ENCODE results near the gene TENM3. TPM values are rescaled to one million over a fixed set of nuclear protein-coding genes. Genes with fewer than 3 reads are reported as not detected.

Gene TENM3
- total and polyA plus RNA-seq, 2 of the 8 experiments (the other 6 are each of a cell fraction or from before 2014, with no cell fraction given) = 36.9 to 69.3 TPM

DNA sequence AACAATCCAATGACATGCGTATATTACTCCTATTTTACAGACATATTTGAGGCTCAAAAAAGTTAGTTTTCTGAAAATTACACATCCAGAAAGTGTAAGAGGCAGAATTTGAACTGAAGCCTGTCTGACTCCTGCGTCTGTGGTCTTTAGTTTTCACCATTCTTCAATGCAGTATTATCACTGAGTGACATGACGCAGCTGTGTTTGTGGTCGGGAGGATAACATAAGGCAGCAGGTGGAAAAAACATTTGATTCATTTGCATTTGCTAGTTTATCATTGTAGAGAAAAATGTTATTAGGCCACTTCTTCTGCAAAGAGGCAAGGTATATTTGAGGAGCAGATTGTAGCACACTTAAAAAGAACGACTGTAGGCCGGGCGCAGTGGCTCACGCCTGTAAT lies 186.7 kb downstream of the TENM3 start:
- no peaks in the 10 kb centered on the region for H3K4me1 ChIP-seq (replicated peaks in 1 of 4; ENCODE audit: control insufficient read depth in 3 of 4, insufficient read depth in 4 of 4, low read length in 3 of 4)
- no peak overlapping the region for H2BK15ac ChIP-seq (ENCODE audit: low read length)
- H2BK12ac ChIP-seq (ENCODE audit: low read depth, low read length) = no peak overlapping the region
- H2BK20ac ChIP-seq (ENCODE audit: low read length) = no peak overlapping the region
- H3K23ac ChIP-seq (ENCODE audit: insufficient read length) = no peak overlapping the region
- H3K23me2 ChIP-seq (ENCODE audit: low read depth, low read length) = no peaks in the 10 kb centered on the region
- no peaks in the 10 kb centered on the region for H3K79me1 ChIP-seq (ENCODE audit: low read depth, low read length)
- H3K4ac ChIP-seq (replicated peaks; ENCODE audit: insufficient read length, low read depth, low read length) = no peak overlapping the region
- no peak overlapping the region for H4K8ac ChIP-seq (ENCODE audit: extremely low read depth, insufficient read depth, low read length)
- WGBS, 2 experiments (ENCODE audit: extremely low coverage in 1 of 2, insufficient coverage in 1 of 2, insufficient read length in 1 of 2, insufficient replicate concordance in 2 of 2, low coverage in 1 of 2, low lambda C conversion rate in 2 of 2, missing lambda C conversion rate in 1 of 2) = 94% methylated on average over 8 of the region's 8 CpGs; no CpG with 5 or more reads in 1 of the 2 experiments
- H4K91ac ChIP-seq (replicated peaks; ENCODE audit: insufficient read length, low read length) = no peak overlapping the region
- H3K18ac ChIP-seq (ENCODE audit: extremely low read depth, low read length) = no peak overlapping the region
- H3K79me2 ChIP-seq (ENCODE audit: control insufficient read depth in 1 of 2, insufficient read depth in 2 of 2, low read length in 2 of 2) = no peaks in the 10 kb centered on the region
- no peaks in the 10 kb centered on the region for H4K20me1 ChIP-seq (replicated peaks in 1 of 2; ENCODE audit: control insufficient read depth in 1 of 2, insufficient read depth in 2 of 2, low read length in 2 of 2)
- H3K14ac ChIP-seq (ENCODE audit: insufficient read length) = no peak overlapping the region
- H3K27me3 ChIP-seq (replicated peaks in 1 of 4; ENCODE audit: control insufficient read depth in 3 of 4, extremely low read depth in 1 of 4, insufficient read depth in 3 of 4, low read length in 3 of 4) = no peaks in the 10 kb centered on the region
- H2AFZ ChIP-seq (ENCODE audit: low read length) = no peak overlapping the region
- H2AK5ac ChIP-seq (ENCODE audit: low read depth, low read length) = no peak overlapping the region
- CTCF ChIA-PET (ENCODE audit: partially characterized antibody) = interaction anchor here (1.0 kb wide), 1 partner anchor 374 kb away, joined by 3 read pairs; no protein-coding TSS in a partner anchor
- H3K4me3 ChIP-seq (ENCODE audit: extremely low read depth in 1 of 4, insufficient read depth in 2 of 4, low read depth in 3 of 4, low read length in 4 of 4) = no peak overlapping the region
- no peak overlapping the region for H4K5ac ChIP-seq (ENCODE audit: insufficient read length, low read depth, low read length)
- DNase-seq (ENCODE audit: low read depth in 1 of 2, low spot score in 2 of 2) = no peak
- FAIRE-seq = no peak
- no peaks in the 10 kb centered on the region for H3K36me3 ChIP-seq (ENCODE audit: control insufficient read depth in 2 of 4, insufficient read depth in 4 of 4, low read length in 3 of 4)
- POLR2A ChIA-PET (ENCODE audit: partially characterized antibody) = no interaction called here
- no peak overlapping the region for H3K9ac ChIP-seq (replicated peaks in 1 of 4; ENCODE audit: extremely low read depth in 1 of 4, low read depth in 3 of 4, low read length in 3 of 4)
- no peaks in the 10 kb centered on the region for H3K9me3 ChIP-seq (ENCODE audit: insufficient read depth in 2 of 2, low read depth in 1 of 2, low read length in 1 of 2)
- no peak overlapping the region for H3K27ac ChIP-seq (ENCODE audit: low read depth, low read length)
- H2BK120ac ChIP-seq (replicated peaks; ENCODE audit: low read depth, low read length) = no peak overlapping the region
- no peak overlapping the region for H2BK5ac ChIP-seq (ENCODE audit: low read depth, low read length)
- H3K4me2 ChIP-seq (ENCODE audit: insufficient read depth in 1 of 2, low read depth in 2 of 2, low read length in 2 of 2) = no peak overlapping the region
- no peak overlapping the region for H3K56ac ChIP-seq (replicated peaks; ENCODE audit: insufficient read length, low read depth, low read length)
- TF ChIP-seq RNF2 (IDR thresholded peaks at IDR 0.05; ENCODE audit: borderline replicate concordance, low read depth, low read length, missing control alignments, poor library complexity, severe bottlenecking) (no peak), HDAC2 (IDR thresholded peaks at IDR 0.05; ENCODE audit: borderline replicate concordance in 1 of 2, low read depth in 2 of 2, low read length in 2 of 2) (no peak), KDM5A (IDR thresholded peaks at IDR 0.05; ENCODE audit: low read length) (no peak), CHD1 (IDR thresholded peaks at IDR 0.05; ENCODE audit: low read depth, low read length) (no peak), HDAC6 (IDR thresholded peaks at IDR 0.05; ENCODE audit: low read depth, low read length) (no peak), SP1 (IDR thresholded peaks at IDR 0.05; ENCODE audit: low read depth, low read length) (no peak), NANOG (IDR thresholded peaks at IDR 0.05; ENCODE audit: insufficient read depth, low read depth, low read length, poor library complexity, severe bottlenecking) (no peak), KDM1A (IDR thresholded peaks at IDR 0.05; ENCODE audit: borderline replicate concordance, low read length) (no peak), EZH2 (IDR thresholded peaks at IDR 0.05; ENCODE audit: low read depth, low read length, severe bottlenecking) (no peak), GABPA (IDR thresholded peaks at IDR 0.05; ENCODE audit: borderline replicate concordance, insufficient read depth, low read length) (no peak), NRF1 (IDR thresholded peaks at IDR 0.05; ENCODE audit: low read depth, low read length) (no peak), CEBPB (IDR thresholded peaks at IDR 0.05; ENCODE audit: low read depth, low read length) (no peak), SIN3A (conservative IDR thresholded peaks at IDR 0.05 in 1 of 2, IDR thresholded peaks at IDR 0.05 in 1 of 2; ENCODE audit: low read depth in 1 of 2, low read length in 2 of 2) (no peak), PHF8 (conservative IDR thresholded peaks at IDR 0.05; ENCODE audit: low read depth, low read length) (no peak)
